ENCODE measurements around the gene VHLL. TPM values are rescaled to one million over a fixed set of nuclear protein-coding genes. Genes with fewer than 3 reads are reported as not detected.

Gene VHLL
- total and polyA plus RNA-seq, 8 donors, result 0.19 TPM; not detected in 7

GRCh38 chr1:156253634-156254033 lies 45.5 kb downstream of the VHLL start:
- ATAC-seq (no peak), FAIRE-seq (no peak), DNase-seq (no peak)
- no peak for TF ChIP-seq CTCF (IDR thresholded peaks at IDR 0.05)
- Histone ChIP-seq H3K27ac (no peak overlapping the region), H3K27me3 (no peaks in the 10 kb centered on the region), H3K36me3 (peaks cover 15 to 55% (median 23%) of the 10 kb centered on the region in 3 donors), H3K4me1 (no peaks in the 10 kb centered on the region), H3K9me3 (no peaks in the 10 kb centered on the region), H3K4me3 (no peak overlapping the region)
- intact Hi-C loops (cut with DNase I), result no loop called here
- 89 to 91% methylated on average over 3 of the region's 3 CpGs for WGBS, 2 donors

GRCh38 chr1:156251527-156251926 lies 47.6 kb downstream of the VHLL start:
- FAIRE-seq, result no peak

GRCh38 chr1:156249593-156249992 lies 49.5 kb downstream of the VHLL start:
- Histone ChIP-seq H3K27ac (no peak overlapping the region), H3K4me1 (peaks cover 3 to 6% (median 6%) of the 10 kb centered on the region in 3 donors), H3K36me3 (peaks cover 2 to 38% (median 13%) of the 10 kb centered on the region in 3 donors), H3K4me3 (no peak overlapping the region), H3K9me3 (no peaks in the 10 kb centered on the region), H3K27me3 (no peaks in the 10 kb centered on the region)
- no peak for FAIRE-seq
- intact Hi-C loops (cut with DNase I), result no loop called here
- 91 to 99% methylated on average over 5 of the region's 5 CpGs for WGBS, 2 donors
- no peak for DNase-seq
- no peak for TF ChIP-seq CTCF (IDR thresholded peaks at IDR 0.05)
- no peak for ATAC-seq

More at GRCh38 chr1:156251527-156251926, 47.6 kb downstream of the VHLL start:
- peaks cover 11 to 38% (median 13%) of the 10 kb centered on the region in 3 donors for H3K36me3 ChIP-seq
- WGBS, 2 donors, result 72 to 86% methylated on average over 3 of the region's 3 CpGs
- TF ChIP-seq CTCF (IDR thresholded peaks at IDR 0.05), result no peak
- DNase-seq, result no peak
- no peaks in the 10 kb centered on the region for H3K9me3 ChIP-seq
- H3K27me3 ChIP-seq, result no peaks in the 10 kb centered on the region
- intact Hi-C loops (cut with DNase I), result no loop called here
- no peaks in the 10 kb centered on the region for H3K4me1 ChIP-seq
- H3K4me3 ChIP-seq, result no peak overlapping the region
- H3K27ac ChIP-seq, result no peak overlapping the region
- ATAC-seq, result no peak

Other genes with a start within 250 kb of the VHLL start
- gene UBQLN4, start 245.5 kb downstream of the VHLL start, total RNA-seq, result 10 to 100 TPM; 14.1 to 28.2 (median 16.9) TPM
- 10 to 100 TPM; 18.6 to 24.4 TPM for gene UBQLN4, start 245.5 kb downstream of the VHLL start, polyA plus RNA-seq
- 10 to 100 TPM; 31.7 to 40.1 (median 32.1) TPM for gene LAMTOR2, start 244.5 kb downstream of the VHLL start, total RNA-seq
- gene LAMTOR2, start 244.5 kb downstream of the VHLL start, polyA plus RNA-seq, result 10 to 100 TPM; 59.4 to 60.1 TPM
- 10 to 100 TPM; 29.0 to 51.1 (median 34.6) TPM for gene RAB25, start 238.1 kb downstream of the VHLL start, total RNA-seq
- gene RAB25, start 238.1 kb downstream of the VHLL start, polyA plus RNA-seq, result 10 to 100 TPM; 56.3 to 81.6 TPM
- gene MEX3A, start 216.8 kb downstream of the VHLL start, total RNA-seq, result 1 to 10 TPM in 2 of 6 donors, under 1 TPM in 4; 0.12 to 3.1 (median 0.65) TPM
- gene MEX3A, start 216.8 kb downstream of the VHLL start, polyA plus RNA-seq, result under 1 TPM; 0.19 to 0.76 TPM
- gene LMNA, start 184.6 kb downstream of the VHLL start, total RNA-seq, result 100 to 1,000 TPM in 3 of 6 donors, 10 to 100 TPM in 3; 59.4 to 119 (median 92.7) TPM
- 100 to 1,000 TPM in 1 of 2 donors, 10 to 100 TPM in 1; 96.7 to 111 TPM for gene LMNA, start 184.6 kb downstream of the VHLL start, polyA plus RNA-seq
- gene SEMA4A, start 145.7 kb downstream of the VHLL start, total RNA-seq, result 1 to 10 TPM; 2.6 to 7.0 (median 4.5) TPM
- 1 to 10 TPM; 4.4 to 5.4 TPM for gene SEMA4A, start 145.7 kb downstream of the VHLL start, polyA plus RNA-seq
- 1 to 10 TPM; 4.0 to 9.9 (median 6.7) TPM for gene SLC25A44, start 105.2 kb downstream of the VHLL start, total RNA-seq
- gene SLC25A44, start 105.2 kb downstream of the VHLL start, polyA plus RNA-seq, result 10 to 100 TPM in 1 of 2 donors, 1 to 10 TPM in 1; 4.3 to 11.4 TPM
- 10 to 100 TPM; 15.8 to 28.8 (median 21.9) TPM for gene PMF1, start 86.3 kb downstream of the VHLL start, total RNA-seq
- gene PMF1, start 86.3 kb downstream of the VHLL start, polyA plus RNA-seq, result 10 to 100 TPM; 69.7 to 79.7 TPM
- 1 to 10 TPM in 2 of 6 donors, under 1 TPM in 4; 0.60 to 1.7 (median 0.80) TPM for gene BGLAP, start 57.1 kb downstream of the VHLL start, total RNA-seq
- gene BGLAP, start 57.1 kb downstream of the VHLL start, polyA plus RNA-seq, result 1 to 10 TPM; 2.9 to 4.8 TPM
- gene PAQR6, start 51.3 kb downstream of the VHLL start, total RNA-seq, result 1 to 10 TPM in 2 of 6 donors, under 1 TPM in 4; 0.51 to 1.3 (median 0.67) TPM
- 1 to 10 TPM; 3.5 to 5.6 TPM for gene PAQR6, start 51.3 kb downstream of the VHLL start, polyA plus RNA-seq
- 10 to 100 TPM; 15.9 to 42.8 (median 23.3) TPM for gene SMG5, start 16.5 kb downstream of the VHLL start, total RNA-seq
- gene SMG5, start 16.5 kb downstream of the VHLL start, polyA plus RNA-seq, result 10 to 100 TPM; 26.2 to 26.5 TPM
- 1 to 10 TPM in 4 of 6 donors, under 1 TPM in 2; 0.51 to 2.7 (median 1.1) TPM for gene TMEM79, start 15.0 kb downstream of the VHLL start, total RNA-seq
- 1 to 10 TPM; 3.1 to 3.7 TPM for gene TMEM79, start 15.0 kb downstream of the VHLL start, polyA plus RNA-seq
- 10 to 100 TPM; 11.1 to 29.6 (median 18.1) TPM for gene GLMP, start 3.6 kb downstream of the VHLL start, total RNA-seq
- gene GLMP, start 3.6 kb downstream of the VHLL start, polyA plus RNA-seq, result 10 to 100 TPM; 31.3 to 32.5 TPM
- 100 to 1,000 TPM in 1 of 6 donors, 10 to 100 TPM in 5; 47.1 to 107 (median 87.1) TPM for gene CCT3, start 39.0 kb upstream of the VHLL start, total RNA-seq
- gene CCT3, start 39.0 kb upstream of the VHLL start, polyA plus RNA-seq, result 10 to 100 TPM; 58.3 to 81.5 TPM
- not detected for gene TSACC, start 39.2 kb upstream of the VHLL start, total RNA-seq
- under 1 TPM in 1 of 2 donors, not detected in 1; 0.56 TPM for gene TSACC, start 39.2 kb upstream of the VHLL start, polyA plus RNA-seq
- gene RHBG, start 69.9 kb upstream of the VHLL start, total RNA-seq, result under 1 TPM; 0.16 to 1.00 (median 0.40) TPM
- 1 to 10 TPM; 1.3 to 3.5 TPM for gene RHBG, start 69.9 kb upstream of the VHLL start, polyA plus RNA-seq
- 10 to 100 TPM; 19.1 to 31.8 (median 26.2) TPM for gene MEF2D, start 201.5 kb upstream of the VHLL start, total RNA-seq
- gene MEF2D, start 201.5 kb upstream of the VHLL start, polyA plus RNA-seq, result 10 to 100 TPM; 15.7 to 20.0 TPM

Measured in pancreas (tissue), 10 donors.